Natural killer cell (primary cell): ENCODE measurements around the gene IL18. TPM values are rescaled to one million over a fixed set of nuclear protein-coding genes. Genes with fewer than 3 reads are reported as not detected.
"Not testable (repeated sequence)": the region's sequence is repeated elsewhere in the genome, so short reads cannot be mapped to it uniquely, and the experiment has no call there.

Source experiments
- ATAC-seq, 3 donors: fragments of 150-1000 bp in 2 of 3; fragments of 200-7000 bp in 1 of 3; cut with Tn5 transposase; 1 replicate in 1 of 3; 2 replicates in 2 of 3; pipeline ENCODE4 v1.10.0; 2021; ENCODE audit warnings: mild to moderate bottlenecking in 2 of 3, moderate library complexity in 2 of 3
- DNase-seq, 2 donors: peaks; one replicate each; pipeline versions ENCODE4 v3.0.0 to v3.0.0-alpha.2; 2013 to 2021; ENCODE audit warnings: mixed read lengths in 1 of 2
- H3K27ac ChIP-seq: one replicate; pipeline ENCODE4 v1.5.1; 2013; ENCODE audit warnings: mild to moderate bottlenecking, low read length
- H3K27me3 ChIP-seq: one replicate; pipeline ENCODE4 v1.6.1; 2013; ENCODE audit warnings: low read length; ENCODE audit not compliant: control insufficient read depth, insufficient read depth
- H3K36me3 ChIP-seq: one replicate; pipeline ENCODE4 v1.6.1; 2013; ENCODE audit warnings: low read length; ENCODE audit not compliant: control insufficient read depth, insufficient read depth
- H3K4me1 ChIP-seq: one replicate; pipeline ENCODE4 v1.6.1; 2013; ENCODE audit warnings: low read length; ENCODE audit not compliant: control insufficient read depth, insufficient read depth
- H3K4me3 ChIP-seq: one replicate; pipeline ENCODE4 v1.5.1; 2013; ENCODE audit warnings: low read length
- H3K9me3 ChIP-seq: one replicate; pipeline ENCODE4 v1.6.1; 2013; ENCODE audit warnings: low read length; ENCODE audit not compliant: control insufficient read depth, insufficient read depth
- H3K27ac Mint-ChIP-seq, 2 donors: one replicate each; pipeline ENCODE4 v1.8.0; 2022; ENCODE audit warnings: mild to moderate bottlenecking in 2 of 2, mixed read lengths in 2 of 2, moderate library complexity in 1 of 2
- H3K27me3 Mint-ChIP-seq, 2 donors: one replicate each; pipeline ENCODE4 v1.8.0; 2022; ENCODE audit warnings: low read depth in 2 of 2, mixed read lengths in 2 of 2
- H3K36me3 Mint-ChIP-seq: one replicate; pipeline ENCODE4 v1.8.0; 2022; ENCODE audit warnings: mixed read lengths
- H3K4me1 Mint-ChIP-seq, 2 donors: one replicate each; pipeline ENCODE4 v1.8.0; 2022; ENCODE audit warnings: mixed read lengths in 2 of 2
- H3K4me3 Mint-ChIP-seq: one replicate; pipeline ENCODE4 v1.8.0; 2022; ENCODE audit warnings: mild to moderate bottlenecking, moderate library complexity, mixed read lengths
- H3K9me3 Mint-ChIP-seq, 2 donors: one replicate each; pipeline ENCODE4 v1.8.0; 2022; ENCODE audit warnings: mixed read lengths in 2 of 2
- CTCF ChIP-seq: fragments of 200-600 bp; IDR thresholded peaks from one replicate; pipeline ENCODE4 v1.8.0; 2022; ENCODE audit warnings: antibody characterized with exemption
- WGBS: methylation state at CpG from one replicate; pipeline ENCODE4 v1.1.7; 2013; ENCODE audit warnings: missing lambda C conversion rate; ENCODE audit not compliant: insufficient coverage; 5-methylcytosine and 5-hydroxymethylcytosine counted together
- intact Hi-C: fragments of 100-400 bp; cut with micrococcal nuclease; formaldehyde crosslinking; loops from one replicate; pipeline ENCODE4 v1.14.2; 2022
- total RNA-seq, 4 donors: library from RNA; stranded (reverse); fragments of 120-200 nt in 1 of 4; gene quantifications; one replicate each; pipeline versions ENCODE4 v1.2.3 to v1.2.4, GENCODE V29; 2013 to 2022

IL18 gene
- total RNA-seq, 3 donors from 2014 or later (not counting 1 experiment from before 2014, with no cell fraction given), result 9.3 to 13.8 (median 10.7) TPM

- H3K9me3 Mint-ChIP-seq, result no peaks in the 10 kb centered on the region
- no peaks in the 10 kb centered on the region for H3K9me3 ChIP-seq
- no peaks in the 10 kb centered on the region for H3K27me3 ChIP-seq
- no peak overlapping the region for H3K4me3 ChIP-seq
- no peaks in the 10 kb centered on the region for H3K4me1 ChIP-seq
- WGBS, result no CpG with 5 or more reads among the region's 2 CpGs
- H3K36me3 Mint-ChIP-seq, result no peaks in the 10 kb centered on the region
- no peaks in the 10 kb centered on the region for H3K4me1 Mint-ChIP-seq
- H3K4me3 Mint-ChIP-seq, result no peak overlapping the region
- H3K27ac Mint-ChIP-seq, result no peak overlapping the region
- no peaks in the 10 kb centered on the region for H3K36me3 ChIP-seq
- no peak for DNase-seq
- TF ChIP-seq CTCF, result no peak
- intact Hi-C loops, result no loop called here
- no peak overlapping the region for H3K27ac ChIP-seq
- H3K27me3 Mint-ChIP-seq, result no peaks in the 10 kb centered on the region
- ATAC-seq, result no peak
Measured at GRCh38 chr11:112211536-112211935, 47.6 kb upstream of the IL18 start.

GRCh38 chr11:112210890-112211289, 47.0 kb upstream of the IL18 start:
- no peak for TF ChIP-seq CTCF
- ATAC-seq (no peak), DNase-seq (no peak)
- H3K9me3 Mint-ChIP-seq, result no peaks in the 10 kb centered on the region
- no peak overlapping the region for H3K4me3 Mint-ChIP-seq
- Histone ChIP-seq H3K36me3 (no peaks in the 10 kb centered on the region), H3K9me3 (no peaks in the 10 kb centered on the region), H3K4me3 (no peak overlapping the region), H3K27ac (no peak overlapping the region), H3K4me1 (no peaks in the 10 kb centered on the region), H3K27me3 (no peaks in the 10 kb centered on the region)
- no peak overlapping the region for H3K27ac Mint-ChIP-seq
- no peaks in the 10 kb centered on the region for H3K4me1 Mint-ChIP-seq
- H3K27me3 Mint-ChIP-seq, result no peaks in the 10 kb centered on the region
- intact Hi-C loops, result no loop called here
- no CpG with 5 or more reads among the region's 1 CpG for WGBS
- H3K36me3 Mint-ChIP-seq, result no peaks in the 10 kb centered on the region

- WGBS, result 93% methylated on average over 23 of the region's 23 CpGs
- H3K27ac ChIP-seq, result no peak overlapping the region
- ATAC-seq (no peak), DNase-seq (no peak)
- no peaks in the 10 kb centered on the region for H3K36me3 Mint-ChIP-seq
- H3K4me3 Mint-ChIP-seq, result no peak overlapping the region
- H3K9me3 ChIP-seq, result no peaks in the 10 kb centered on the region
- H3K4me1 Mint-ChIP-seq, result no peaks in the 10 kb centered on the region
- no peak overlapping the region for H3K27ac Mint-ChIP-seq
- H3K4me1 ChIP-seq, result no peaks in the 10 kb centered on the region
- no peaks in the 10 kb centered on the region for H3K9me3 Mint-ChIP-seq
- no peaks in the 10 kb centered on the region for H3K27me3 ChIP-seq
- H3K4me3 ChIP-seq, result no peak overlapping the region
- TF ChIP-seq CTCF, result no peak
- intact Hi-C loops, result no loop called here
- no peaks in the 10 kb centered on the region for H3K27me3 Mint-ChIP-seq
- H3K36me3 ChIP-seq, result no peaks in the 10 kb centered on the region
Measured at GRCh38 chr11:112206071-112206470, 42.2 kb upstream of the IL18 start.

- intact Hi-C loops, result no loop called here
- WGBS, result 21% methylated on average over 2 of the region's 2 CpGs
- no peaks in the 10 kb centered on the region for H3K4me1 Mint-ChIP-seq
- DNase-seq (no peak), ATAC-seq (no peak)
- H3K9me3 Mint-ChIP-seq, result no peaks in the 10 kb centered on the region
- no peak for TF ChIP-seq CTCF
- H3K4me3 ChIP-seq, result no peak overlapping the region
- H3K27ac ChIP-seq, result no peak overlapping the region
- no peaks in the 10 kb centered on the region for H3K36me3 ChIP-seq
- no peak overlapping the region for H3K27ac Mint-ChIP-seq
- no peaks in the 10 kb centered on the region for H3K36me3 Mint-ChIP-seq
- H3K4me3 Mint-ChIP-seq, result no peak overlapping the region
- no peaks in the 10 kb centered on the region for H3K4me1 ChIP-seq
- no peaks in the 10 kb centered on the region for H3K9me3 ChIP-seq
- H3K27me3 ChIP-seq, result no peaks in the 10 kb centered on the region
- peaks cover 0 to 3% of the 10 kb centered on the region in 2 donors for H3K27me3 Mint-ChIP-seq
Measured at GRCh38 chr11:112200252-112200651, 36.4 kb upstream of the IL18 start.

- H3K4me3 ChIP-seq, H3K9me3 Mint-ChIP-seq, intact Hi-C loops, H3K4me3 Mint-ChIP-seq, H3K27ac ChIP-seq, DNase-seq, H3K4me1 ChIP-seq, H3K27me3 ChIP-seq, H3K36me3 Mint-ChIP-seq, H3K4me1 Mint-ChIP-seq, H3K36me3 ChIP-seq, H3K27me3 Mint-ChIP-seq, H3K9me3 ChIP-seq, H3K27ac Mint-ChIP-seq, ATAC-seq: not testable (repeated sequence)
- WGBS, result 100% methylated on average over 2 of the region's 4 CpGs
Measured at GRCh38 chr11:112199101-112199500, 35.2 kb upstream of the IL18 start.
